ENCODE results near the gene LDHAL6B.

Gene LDHAL6B

GRCh38 chr15:59210186-59210585 is 3.5 kb downstream of the LDHAL6B start:
- Histone ChIP-seq H3K27ac (no peak overlapping the region), H3K36me3 (replicated peaks) (peaks cover 68% of the 10 kb centered on the region), H3K4me3 (ENCODE audit: low read depth, low read length) (no peak overlapping the region), H3K27me3 (replicated peaks) (no peaks in the 10 kb centered on the region)
- DNase-seq, result no peak
- in situ Hi-C loops (cut with HindIII; ENCODE audit: low pct_ligation_motif_present, low sequenced_read_pairs), result no loop called here
- TF ChIP-seq CTCF (IDR thresholded peaks at IDR 0.05; ENCODE audit: low read depth, low read length, missing control alignments), result no peak

GRCh38 chr15:59216911-59217310 is 10.3 kb downstream of the LDHAL6B start:
- in situ Hi-C loops (cut with HindIII; ENCODE audit: low pct_ligation_motif_present, low sequenced_read_pairs), result no loop called here
- TF ChIP-seq CTCF (IDR thresholded peaks at IDR 0.05; ENCODE audit: low read depth, low read length, missing control alignments), result no peak
- peaks cover 62% of the 10 kb centered on the region for H3K36me3 ChIP-seq (replicated peaks)
- DNase-seq, result no peak
- H3K4me3 ChIP-seq (ENCODE audit: low read depth, low read length), result no peak overlapping the region
- no peaks in the 10 kb centered on the region for H3K27me3 ChIP-seq (replicated peaks)
- no peak overlapping the region for H3K27ac ChIP-seq

- TF ChIP-seq CTCF (IDR thresholded peaks at IDR 0.05; ENCODE audit: low read depth, low read length, missing control alignments), result no peak
- in situ Hi-C loops (cut with HindIII; ENCODE audit: low pct_ligation_motif_present, low sequenced_read_pairs), result no loop called here
- Histone ChIP-seq H3K27ac (no peak overlapping the region), H3K36me3 (replicated peaks) (peaks cover 64% of the 10 kb centered on the region), H3K4me3 (ENCODE audit: low read depth, low read length) (no peak overlapping the region), H3K27me3 (replicated peaks) (no peaks in the 10 kb centered on the region)
- DNase-seq, result no peak
Measured at GRCh38 chr15:59217876-59218498, 11.3 kb downstream of the LDHAL6B start.

GRCh38 chr15:59218710-59219109 is 12.1 kb downstream of the LDHAL6B start:
- no peak for TF ChIP-seq CTCF (IDR thresholded peaks at IDR 0.05; ENCODE audit: low read depth, low read length, missing control alignments)
- Histone ChIP-seq H3K27ac (no peak overlapping the region), H3K36me3 (replicated peaks) (peaks cover 63% of the 10 kb centered on the region), H3K4me3 (ENCODE audit: low read depth, low read length) (no peak overlapping the region), H3K27me3 (replicated peaks) (no peaks in the 10 kb centered on the region)
- in situ Hi-C loops (cut with HindIII; ENCODE audit: low pct_ligation_motif_present, low sequenced_read_pairs), result no loop called here
- DNase-seq, result no peak

GRCh38 chr15:59221511-59222505 is 15.2 kb downstream of the LDHAL6B start:
- peak; percentile 76 for DNase-seq
- Histone ChIP-seq H3K27me3 (replicated peaks) (no peaks in the 10 kb centered on the region), H3K36me3 (replicated peaks) (peaks cover 51% of the 10 kb centered on the region), H3K4me3 (ENCODE audit: low read depth, low read length) (no peak overlapping the region), H3K27ac (peak overlapping the region; percentile 69)
- no peak for TF ChIP-seq CTCF (IDR thresholded peaks at IDR 0.05; ENCODE audit: low read depth, low read length, missing control alignments)
- in situ Hi-C loops (cut with HindIII; ENCODE audit: low pct_ligation_motif_present, low sequenced_read_pairs), result no loop called here
